Type B pancreatic cell (in vitro differentiated cells): ENCODE results near the gene ITGB3. TPM values are rescaled to one million over a fixed set of nuclear protein-coding genes. Genes with fewer than 3 reads are reported as not detected.
"Not testable (repeated sequence)": the region's sequence is repeated elsewhere in the genome, so short reads cannot be mapped to it uniquely, and the experiment has no call there.

ENCODE experiments used
- DNase-seq: peaks from one replicate; pipeline ENCODE4 v3.0.0; 2021; ENCODE audit warnings: mixed read lengths; ENCODE audit not compliant: unreplicated experiment; ENCODE audit errors: extremely low spot score
- H3K27ac Mint-ChIP-seq: 2 replicates; pipeline ENCODE4 v1.8.0; 2021; ENCODE audit warnings: mild to moderate bottlenecking, mixed read lengths
- H3K27me3 Mint-ChIP-seq: 2 replicates; pipeline ENCODE4 v1.8.0; 2021; ENCODE audit warnings: mixed read lengths
- H3K36me3 Mint-ChIP-seq: 2 replicates; pipeline ENCODE4 v1.8.0; 2021; ENCODE audit warnings: mixed read lengths
- H3K4me1 Mint-ChIP-seq: one replicate; pipeline ENCODE4 v1.8.0; 2021; ENCODE audit warnings: mixed read lengths; ENCODE audit not compliant: unreplicated experiment
- H3K4me3 Mint-ChIP-seq: 2 replicates; pipeline ENCODE4 v1.8.0; 2021; ENCODE audit warnings: mild to moderate bottlenecking, mixed read lengths
- H3K9me3 Mint-ChIP-seq: 2 replicates; pipeline ENCODE4 v1.8.0; 2021; ENCODE audit warnings: mixed read lengths
- total RNA-seq: library from RNA; stranded (reverse); gene quantifications from 2 replicates; pipeline ENCODE4 v1.2.1, GENCODE V29; 2021; ENCODE audit warnings: low replicate concordance
- TF ChIP-seq, protein P1 (sequence below): fragments of 200-600 bp; sonication (generic); conservative IDR thresholded peaks from 2 replicates; pipeline ENCODE4 v1.5.0; 2021; ENCODE audit warnings: antibody characterized with exemption, mild to moderate bottlenecking

ITGB3 gene
- total RNA-seq, 1 donor from 2014 or later: 1.6 TPM

DNA sequence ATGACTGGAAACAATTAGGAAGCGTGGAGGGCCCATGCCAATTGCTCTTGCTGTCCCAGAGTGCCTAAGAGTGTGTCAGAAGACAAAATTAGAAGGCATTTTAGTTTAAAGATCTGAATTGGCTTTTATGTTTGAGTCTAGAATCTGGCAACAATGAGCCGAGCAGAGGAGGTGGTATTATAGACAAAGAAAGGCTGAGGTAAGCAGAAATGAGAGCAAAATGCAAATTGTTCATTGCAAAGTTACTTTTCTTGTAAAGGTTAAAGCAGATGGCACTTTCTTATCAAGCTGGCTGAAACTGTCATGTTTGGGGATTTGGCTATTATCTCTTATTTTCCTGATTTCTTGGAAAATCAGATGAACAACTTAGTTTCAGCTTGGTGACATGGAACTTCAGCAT is 41.2 kb upstream of the ITGB3 start:
- TF ChIP-seq, protein P1, sequence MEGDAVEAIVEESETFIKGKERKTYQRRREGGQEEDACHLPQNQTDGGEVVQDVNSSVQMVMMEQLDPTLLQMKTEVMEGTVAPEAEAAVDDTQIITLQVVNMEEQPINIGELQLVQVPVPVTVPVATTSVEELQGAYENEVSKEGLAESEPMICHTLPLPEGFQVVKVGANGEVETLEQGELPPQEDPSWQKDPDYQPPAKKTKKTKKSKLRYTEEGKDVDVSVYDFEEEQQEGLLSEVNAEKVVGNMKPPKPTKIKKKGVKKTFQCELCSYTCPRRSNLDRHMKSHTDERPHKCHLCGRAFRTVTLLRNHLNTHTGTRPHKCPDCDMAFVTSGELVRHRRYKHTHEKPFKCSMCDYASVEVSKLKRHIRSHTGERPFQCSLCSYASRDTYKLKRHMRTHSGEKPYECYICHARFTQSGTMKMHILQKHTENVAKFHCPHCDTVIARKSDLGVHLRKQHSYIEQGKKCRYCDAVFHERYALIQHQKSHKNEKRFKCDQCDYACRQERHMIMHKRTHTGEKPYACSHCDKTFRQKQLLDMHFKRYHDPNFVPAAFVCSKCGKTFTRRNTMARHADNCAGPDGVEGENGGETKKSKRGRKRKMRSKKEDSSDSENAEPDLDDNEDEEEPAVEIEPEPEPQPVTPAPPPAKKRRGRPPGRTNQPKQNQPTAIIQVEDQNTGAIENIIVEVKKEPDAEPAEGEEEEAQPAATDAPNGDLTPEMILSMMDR: no peak
- no peaks in the 10 kb centered on the region for H3K9me3 Mint-ChIP-seq

DNA sequence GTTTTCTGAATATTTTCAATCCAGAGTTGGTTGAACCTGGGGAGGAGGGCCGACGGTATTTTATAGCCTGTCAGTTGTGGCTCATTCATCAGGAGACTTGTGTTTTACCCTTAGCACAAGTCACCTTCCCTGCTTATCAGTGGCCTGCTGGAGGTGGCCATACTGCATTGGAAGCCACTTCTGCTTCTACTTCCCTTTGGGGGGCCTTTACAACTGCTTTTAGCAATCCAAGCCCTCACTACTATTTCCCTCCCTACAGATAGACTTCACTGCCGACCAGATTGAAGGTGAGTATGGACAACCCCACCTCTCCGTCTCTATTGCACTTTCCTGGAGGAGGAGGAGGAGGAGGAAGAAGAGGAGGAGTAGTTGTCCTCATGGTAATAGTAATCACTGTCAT is 40.1 kb upstream of the ITGB3 start:
- Mint-ChIP-seq H3K27me3 (no peaks in the 10 kb centered on the region), H3K4me3 (no peak overlapping the region), H3K4me1 (peaks cover 17% of the 10 kb centered on the region), H3K36me3 (no peaks in the 10 kb centered on the region), H3K27ac (no peak overlapping the region), H3K9me3 (no peaks in the 10 kb centered on the region)
- TF ChIP-seq, protein P1: no peak
- DNase-seq: no peak

More for the DNA sequence above, 41.2 kb upstream of the ITGB3 start:
- DNase-seq: no peak
- Mint-ChIP-seq H3K4me1 (peaks cover 17% of the 10 kb centered on the region), H3K27ac (no peak overlapping the region), H3K4me3 (no peak overlapping the region), H3K27me3 (no peaks in the 10 kb centered on the region), H3K36me3 (no peaks in the 10 kb centered on the region)

DNA sequence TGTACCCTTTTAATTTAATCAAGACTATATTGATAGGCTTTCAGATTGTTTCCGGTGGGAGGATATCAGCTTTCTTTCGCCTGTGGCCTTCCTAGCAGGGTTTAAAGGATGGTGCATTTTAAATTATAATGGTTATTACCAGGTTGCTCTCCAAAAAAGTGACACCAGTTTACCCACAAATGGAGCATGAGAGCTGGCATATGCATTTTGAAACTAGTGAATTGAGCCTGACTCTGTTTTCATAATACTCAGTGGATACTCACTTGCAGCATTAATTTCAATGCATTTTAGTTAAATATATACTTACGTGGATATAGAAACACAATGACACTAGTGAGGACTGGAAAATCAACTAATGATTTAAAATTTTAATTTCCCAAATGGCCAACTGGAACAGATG is 38.7 kb upstream of the ITGB3 start:
- no peak overlapping the region for H3K4me3 Mint-ChIP-seq
- no peaks in the 10 kb centered on the region for H3K9me3 Mint-ChIP-seq
- no peak overlapping the region for H3K27ac Mint-ChIP-seq
- H3K4me1 Mint-ChIP-seq: peaks cover 11% of the 10 kb centered on the region
- H3K36me3 Mint-ChIP-seq: no peaks in the 10 kb centered on the region
- DNase-seq: no peak
- H3K27me3 Mint-ChIP-seq: no peaks in the 10 kb centered on the region
- TF ChIP-seq, protein P1: no peak

DNA sequence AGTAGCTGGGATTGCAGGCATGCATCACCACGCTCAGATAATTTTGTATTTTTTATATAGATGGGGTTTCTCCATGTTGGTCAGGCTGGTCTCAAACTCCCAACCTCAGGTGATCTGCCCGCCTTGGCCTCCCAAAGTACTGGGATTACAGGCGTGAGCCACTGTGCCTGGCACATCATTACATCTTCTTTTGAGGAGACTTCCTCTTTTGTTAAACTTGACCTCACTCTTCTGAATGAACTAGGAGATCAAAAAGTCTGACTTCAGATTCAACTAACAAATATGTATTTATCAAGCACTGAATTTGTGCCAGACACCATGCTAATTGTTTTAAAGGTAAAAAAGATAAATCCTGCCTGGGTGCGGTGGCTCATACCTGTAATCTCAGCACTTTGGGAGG is 36.8 kb upstream of the ITGB3 start:
- not testable (repeated sequence) for H3K27ac Mint-ChIP-seq, H3K4me1 Mint-ChIP-seq, H3K9me3 Mint-ChIP-seq, DNase-seq, H3K36me3 Mint-ChIP-seq, H3K4me3 Mint-ChIP-seq, H3K27me3 Mint-ChIP-seq

DNA sequence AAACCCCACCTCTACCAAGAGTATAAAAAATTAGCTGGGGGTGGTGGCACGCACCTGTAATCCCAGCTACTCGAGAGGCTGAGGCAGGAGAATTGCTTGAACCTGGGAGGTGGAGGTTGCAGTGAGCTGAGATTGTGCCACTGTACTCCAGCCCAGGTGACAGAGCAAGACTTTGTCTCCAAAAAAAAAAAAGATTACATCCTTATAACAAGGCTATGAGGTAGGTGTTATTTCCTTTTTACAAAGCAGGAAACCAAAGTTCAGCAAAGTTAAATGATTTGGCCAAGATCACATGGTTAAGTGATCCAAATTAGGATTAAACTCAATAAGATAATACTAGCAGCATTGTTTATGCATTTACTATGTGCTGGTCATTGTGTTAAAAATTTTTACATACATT is 36.3 kb upstream of the ITGB3 start:
- not testable (repeated sequence) for H3K27ac Mint-ChIP-seq, H3K27me3 Mint-ChIP-seq, H3K36me3 Mint-ChIP-seq, H3K9me3 Mint-ChIP-seq, H3K4me3 Mint-ChIP-seq, H3K4me1 Mint-ChIP-seq, DNase-seq

DNA sequence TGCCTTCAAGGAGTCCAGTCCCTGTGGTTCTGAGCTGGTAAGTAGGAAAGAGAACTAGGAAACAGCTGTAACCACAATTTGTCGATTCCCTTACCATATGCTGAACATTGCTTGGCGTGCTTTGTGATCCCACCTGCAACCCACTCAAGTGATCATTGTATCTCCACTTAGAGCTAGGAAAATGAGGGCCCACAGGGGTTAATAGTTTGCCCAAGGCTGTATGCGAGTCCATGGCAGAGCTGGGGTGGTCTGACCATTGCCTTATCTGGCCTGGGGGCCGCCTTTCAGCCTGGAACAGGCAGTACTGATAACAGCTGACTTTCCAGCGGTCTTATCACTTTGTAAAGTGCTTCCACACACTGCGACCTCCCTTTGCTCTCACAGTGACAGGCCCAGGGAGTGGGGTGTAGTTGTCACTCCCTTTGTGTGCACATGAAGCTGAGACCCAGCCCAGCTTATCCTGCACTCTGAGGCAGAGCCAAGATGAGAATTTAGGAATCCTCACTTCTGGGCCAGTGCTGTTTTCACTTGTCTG is 34.7 kb upstream of the ITGB3 start:
- H3K27ac Mint-ChIP-seq: no peak overlapping the region
- H3K27me3 Mint-ChIP-seq: peaks cover 3% of the 10 kb centered on the region
- peaks cover 7% of the 10 kb centered on the region for H3K4me1 Mint-ChIP-seq
- DNase-seq: no peak
- peaks cover 1% of the 10 kb centered on the region for H3K36me3 Mint-ChIP-seq
- H3K9me3 Mint-ChIP-seq: no peaks in the 10 kb centered on the region
- TF ChIP-seq, protein P1: no peak
- H3K4me3 Mint-ChIP-seq: no peak overlapping the region
